ENCODE measurements around the gene RPTOR.

RPTOR gene

DNA sequence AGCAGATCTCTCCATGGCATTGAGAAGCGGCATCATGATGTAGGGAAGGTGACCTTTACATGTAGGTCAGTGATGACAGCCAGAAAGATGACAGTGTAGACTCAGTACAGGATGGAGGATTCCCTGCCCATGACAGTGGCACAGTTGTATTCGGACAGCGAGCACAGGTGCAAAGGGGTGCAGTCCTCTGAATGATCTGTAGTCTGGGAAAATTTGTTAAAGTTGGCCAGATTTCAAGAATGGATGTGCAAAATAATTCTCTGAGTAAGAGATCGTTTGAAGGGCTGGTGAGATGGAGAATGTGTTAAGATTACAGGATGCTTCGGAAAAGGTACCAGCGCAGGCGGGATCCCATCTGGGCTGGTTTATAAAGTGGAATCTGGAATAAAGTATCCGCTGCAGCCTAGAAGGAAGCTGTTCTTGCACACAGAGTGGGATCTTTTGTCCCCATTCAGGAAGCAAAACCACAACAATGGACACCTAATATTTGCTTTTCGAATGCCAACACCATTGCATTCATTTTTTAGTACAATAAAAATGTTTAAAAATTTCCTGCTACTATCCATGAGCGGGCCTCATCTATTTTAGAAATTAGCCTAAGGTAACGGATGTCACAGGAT, 101.2 kb downstream of the RPTOR start:
- DNase-seq (ENCODE audit: low spot score), result no peak

DNA sequence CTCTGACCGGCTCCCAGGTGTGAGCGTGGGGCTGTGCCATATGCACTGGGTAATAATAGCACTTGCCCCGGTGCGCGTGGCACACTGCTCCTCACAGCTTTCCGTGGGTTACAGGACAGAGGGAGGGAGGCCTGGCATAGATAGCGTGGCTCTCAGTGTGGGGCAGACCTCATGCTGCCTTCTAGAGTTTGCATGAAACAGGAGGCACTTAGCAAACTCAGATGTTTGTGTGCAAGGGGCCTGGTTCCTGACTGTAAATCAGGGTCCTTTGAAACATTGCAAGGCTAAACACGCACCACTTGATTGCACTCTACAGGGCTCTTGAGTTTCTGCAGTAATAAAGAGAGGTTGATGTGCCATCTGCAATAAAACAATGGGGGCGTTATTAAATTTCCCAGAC, 101.7 kb downstream of the RPTOR start:
- DNase-seq (ENCODE audit: low spot score), result no peak

DNA sequence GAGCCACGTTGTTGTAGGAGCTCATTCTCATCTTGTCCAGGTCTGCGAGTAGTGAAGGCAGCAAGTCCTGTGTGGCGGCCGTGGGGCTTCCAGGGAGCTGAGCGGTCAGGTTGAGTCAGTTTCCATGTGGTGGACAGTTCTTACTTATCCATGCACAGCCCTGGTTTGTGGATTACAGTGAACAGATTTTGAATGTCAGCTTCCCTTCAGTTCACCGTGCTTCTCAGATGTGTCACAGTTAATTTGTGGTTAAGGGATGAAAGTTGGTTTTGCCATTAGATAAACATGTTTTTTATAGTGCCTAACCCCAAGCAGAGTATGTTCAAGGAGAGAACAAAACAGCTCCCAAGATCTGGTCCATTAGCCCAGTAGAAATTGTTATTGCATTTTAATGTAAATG, 103.1 kb downstream of the RPTOR start:
- peak; percentile 80 for DNase-seq (ENCODE audit: low spot score)

DNA sequence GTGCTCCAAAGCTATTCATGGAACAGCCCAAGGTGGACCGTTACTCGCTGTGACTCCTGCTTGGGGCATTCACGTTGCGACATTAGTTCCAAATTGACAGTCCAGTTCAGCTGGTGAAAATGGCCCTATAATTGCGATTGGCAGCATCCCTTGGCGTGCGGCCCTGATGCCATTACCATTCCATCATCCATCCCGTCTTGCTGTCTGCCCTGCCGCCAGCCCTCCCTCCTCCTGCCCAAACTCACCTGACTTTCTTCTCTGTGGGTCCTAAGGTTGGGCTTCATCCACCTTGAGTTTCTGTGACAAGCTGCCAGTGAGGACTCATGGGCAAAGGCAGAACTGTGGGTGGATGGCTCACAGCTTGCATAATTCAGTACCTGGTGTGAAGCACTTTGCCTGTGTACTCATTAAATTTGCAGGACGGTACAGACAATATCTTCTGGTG, 104.6 kb downstream of the RPTOR start:
- DNase-seq (ENCODE audit: low spot score), result no peak

DNA sequence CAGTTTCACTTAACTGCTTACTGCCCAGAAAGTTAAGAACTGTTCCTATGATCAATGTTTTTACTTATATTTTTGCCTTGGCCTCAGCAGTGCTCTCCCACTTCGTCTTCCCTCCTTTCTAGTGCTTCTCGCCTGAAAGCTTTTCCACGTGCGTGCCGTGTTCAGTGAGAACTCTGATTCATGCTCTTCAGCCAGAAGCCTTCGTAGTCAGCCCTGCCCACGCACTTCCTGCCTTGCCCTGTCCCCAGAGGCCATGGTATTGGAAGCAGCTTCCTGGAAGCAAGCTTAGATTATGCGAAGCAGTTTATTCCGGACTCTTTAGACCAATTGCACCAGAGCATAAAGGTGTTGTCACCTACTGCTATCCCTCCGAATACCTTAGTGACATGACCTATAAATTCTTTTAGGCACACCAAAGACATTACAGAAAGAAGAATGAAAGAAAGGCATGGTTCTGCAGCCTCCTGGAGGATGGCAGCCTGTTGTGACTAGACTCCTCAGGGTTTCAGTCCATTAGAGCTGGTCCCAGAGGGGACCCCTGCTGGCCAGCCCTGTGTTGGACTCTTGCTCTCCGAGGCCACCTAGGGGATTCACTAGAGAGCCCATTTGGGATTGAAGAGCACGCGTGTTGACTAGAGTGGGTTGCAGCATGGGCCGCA, 105.2 kb downstream of the RPTOR start:
- DNase-seq (ENCODE audit: low spot score), result peak; percentile 94

DNA sequence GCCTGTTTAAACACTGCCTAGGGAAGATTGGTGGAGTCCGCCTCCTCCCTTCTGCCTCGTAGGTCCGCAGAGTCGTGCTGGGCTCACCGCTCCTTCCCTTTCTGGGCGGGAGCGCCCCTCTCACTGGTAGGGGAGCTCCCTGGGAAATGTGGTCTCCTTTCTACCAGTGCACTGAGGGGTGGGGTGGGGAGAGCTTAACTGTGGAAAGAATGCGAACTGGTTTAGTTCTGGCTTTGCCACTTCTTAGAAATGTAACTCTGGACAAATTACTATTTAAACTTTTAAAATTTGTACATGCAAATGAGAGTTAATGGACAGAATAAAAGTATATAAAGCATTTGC, 105.7 kb downstream of the RPTOR start:
- DNase-seq (ENCODE audit: low spot score), result no peak

DNA sequence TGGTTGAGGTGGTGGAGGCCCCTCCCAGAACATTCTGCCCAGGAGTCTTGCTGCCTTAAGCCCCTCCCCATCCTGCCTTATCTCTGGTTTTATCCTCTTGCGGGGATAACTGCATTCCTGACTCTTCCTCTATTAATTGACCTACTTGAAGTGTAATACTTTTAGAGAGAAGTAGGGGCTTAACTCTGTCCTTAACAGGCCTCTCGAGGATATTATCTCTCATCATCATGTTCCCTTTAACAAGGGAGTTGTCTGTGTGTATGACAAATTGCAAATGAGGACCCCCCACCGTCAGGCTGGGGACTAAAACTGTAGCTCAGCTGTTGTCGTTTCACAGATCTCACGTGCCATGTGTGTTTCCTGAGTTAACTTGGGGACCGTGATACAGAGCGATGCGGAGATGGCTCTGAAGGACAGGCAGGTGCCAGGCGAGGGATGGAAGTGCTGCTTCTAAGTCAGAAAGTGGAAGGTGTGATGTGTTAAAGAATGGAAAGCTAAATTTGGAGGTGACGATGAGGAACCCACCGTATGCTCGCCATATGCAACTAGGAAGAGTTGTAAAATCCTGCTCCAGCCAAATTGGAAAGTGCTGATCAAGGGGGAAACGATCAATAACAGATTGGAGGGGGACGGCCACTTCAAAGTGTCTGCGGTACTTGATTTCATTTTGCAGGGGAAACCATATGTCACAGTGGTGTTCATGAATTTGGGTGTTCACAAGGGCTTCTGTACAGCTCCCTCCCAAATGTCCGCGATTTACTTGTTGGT, 106.3 kb downstream of the RPTOR start:
- DNase-seq (ENCODE audit: low spot score), result no peak

DNA sequence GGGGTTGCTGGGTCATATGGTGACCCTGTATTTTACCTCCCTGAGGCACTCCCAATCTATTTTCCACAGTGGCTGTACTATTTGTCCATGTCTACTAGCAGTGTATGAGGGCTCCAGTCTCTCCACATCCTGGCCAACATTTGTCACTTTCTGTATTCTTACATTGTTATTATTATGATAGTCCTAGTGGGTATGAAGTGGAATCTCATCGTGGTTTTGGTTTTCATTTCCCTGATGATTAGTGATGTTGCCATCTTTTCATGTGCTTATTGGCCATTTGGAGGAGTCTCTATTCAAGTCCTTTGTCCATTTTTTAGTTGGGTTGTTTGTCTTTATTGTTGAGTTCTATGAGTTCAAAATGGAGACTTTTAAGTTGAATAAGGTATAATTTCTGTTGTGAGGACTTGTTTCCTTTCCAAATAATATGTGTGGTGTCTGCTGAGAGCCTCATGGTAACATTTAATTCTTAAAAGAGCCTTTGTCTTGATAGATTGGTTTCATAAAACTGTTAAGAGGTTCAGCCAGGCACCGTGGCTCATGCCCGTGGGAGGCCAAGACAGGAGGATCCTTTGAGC, 108.2 kb downstream of the RPTOR start:
- DNase-seq (ENCODE audit: low spot score), result no peak

DNA sequence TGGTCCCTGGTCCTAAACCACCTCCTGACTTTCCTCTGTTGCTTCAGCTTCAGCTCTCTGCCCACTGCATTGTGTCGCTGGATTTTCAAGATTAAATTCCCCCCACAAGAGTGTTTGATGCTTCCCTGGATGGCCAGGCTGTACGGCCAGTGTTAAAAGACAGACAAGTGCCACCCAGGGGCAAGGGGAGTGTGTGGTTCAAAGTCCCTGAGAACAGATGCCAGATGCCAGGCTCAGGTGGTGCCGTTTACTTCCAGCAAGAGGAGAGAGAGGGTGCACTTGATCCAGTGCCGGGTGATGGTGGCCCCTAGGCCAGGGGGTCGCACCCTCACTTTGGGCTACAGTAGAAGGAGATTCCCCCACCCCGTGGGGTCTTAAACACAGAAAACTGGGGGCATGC, 109.2 kb downstream of the RPTOR start:
- no peak for DNase-seq (ENCODE audit: low spot score)

DNA sequence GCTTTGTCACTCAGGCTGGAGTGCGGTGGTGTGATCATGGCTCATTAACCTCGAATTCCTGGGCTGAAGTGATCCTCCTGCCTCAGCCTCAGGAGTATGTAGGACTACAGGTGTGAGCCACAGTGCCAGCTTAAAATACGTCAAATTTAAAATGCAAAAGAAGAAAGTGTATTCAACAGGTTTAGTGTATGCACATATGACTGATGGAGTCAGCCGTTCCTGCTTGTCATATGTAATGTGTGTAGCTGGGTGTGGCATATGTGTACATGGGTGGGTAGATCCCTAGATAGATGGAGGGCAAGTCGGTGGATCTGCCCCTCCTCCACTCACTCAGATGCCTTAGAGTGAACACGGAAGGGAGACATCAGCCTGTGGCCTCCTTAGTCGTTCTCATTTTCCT, 111.0 kb downstream of the RPTOR start:
- DNase-seq (ENCODE audit: low spot score), result no peak

DNA sequence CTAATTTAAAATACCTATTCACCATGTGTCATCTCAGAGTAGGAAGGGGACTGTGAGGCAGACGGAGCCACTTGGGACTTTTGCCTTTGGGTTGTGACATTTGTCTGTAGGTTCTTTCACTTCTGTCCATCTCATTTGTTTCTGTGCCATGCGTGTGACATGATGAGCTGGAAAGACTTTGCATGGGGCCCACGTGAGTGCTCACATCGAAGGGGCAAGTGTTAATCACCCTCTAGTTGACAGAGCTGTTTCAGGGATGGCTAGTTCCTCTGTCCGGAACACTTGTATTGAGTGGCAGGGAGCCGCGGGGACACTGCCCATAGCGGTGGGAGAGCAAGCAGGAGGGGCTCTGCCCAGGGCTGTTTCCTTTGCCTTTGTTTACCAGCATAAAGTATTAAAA, 112.0 kb downstream of the RPTOR start:
- no peak for DNase-seq (ENCODE audit: low spot score)

DNA sequence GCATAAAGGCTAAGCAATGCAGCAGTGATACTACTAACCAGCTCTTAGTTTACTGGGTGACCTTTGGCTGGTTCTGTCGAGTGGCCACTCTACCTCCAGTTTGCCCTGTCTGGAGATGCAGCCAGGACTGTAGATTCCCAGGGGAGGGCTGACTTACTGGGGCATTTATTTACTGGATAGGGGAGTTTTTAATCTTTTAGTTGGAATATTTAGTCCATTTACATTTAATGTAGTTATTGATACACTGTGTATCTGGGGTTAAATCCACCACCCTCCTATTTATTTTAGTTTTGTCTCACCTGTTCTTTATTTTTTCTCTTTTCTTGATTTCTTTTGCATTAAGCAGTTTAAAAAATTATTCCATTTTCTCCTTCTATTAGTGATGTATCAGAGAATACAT, 112.9 kb downstream of the RPTOR start:
- DNase-seq (ENCODE audit: low spot score), result no peak

DNA sequence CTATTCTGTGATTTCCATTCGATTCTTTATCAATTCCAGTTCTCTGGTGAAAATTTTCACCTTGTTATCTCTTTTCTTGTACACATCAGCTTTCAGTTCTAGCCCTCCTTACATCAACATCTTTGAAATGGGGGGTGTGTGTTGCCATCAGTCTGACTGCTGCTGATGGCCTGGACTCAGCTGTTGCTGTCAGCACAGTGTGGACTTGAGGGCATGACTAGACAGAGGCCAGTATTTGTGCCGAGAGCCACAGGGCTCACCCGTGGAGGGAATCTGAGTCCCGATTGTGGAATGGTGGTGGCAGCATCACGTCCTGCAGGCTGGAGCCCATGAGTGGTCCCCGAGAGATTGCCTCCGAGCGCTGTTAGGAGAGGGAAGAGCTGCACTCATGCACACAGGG, 114.2 kb downstream of the RPTOR start:
- no peak for DNase-seq (ENCODE audit: low spot score)

DNA sequence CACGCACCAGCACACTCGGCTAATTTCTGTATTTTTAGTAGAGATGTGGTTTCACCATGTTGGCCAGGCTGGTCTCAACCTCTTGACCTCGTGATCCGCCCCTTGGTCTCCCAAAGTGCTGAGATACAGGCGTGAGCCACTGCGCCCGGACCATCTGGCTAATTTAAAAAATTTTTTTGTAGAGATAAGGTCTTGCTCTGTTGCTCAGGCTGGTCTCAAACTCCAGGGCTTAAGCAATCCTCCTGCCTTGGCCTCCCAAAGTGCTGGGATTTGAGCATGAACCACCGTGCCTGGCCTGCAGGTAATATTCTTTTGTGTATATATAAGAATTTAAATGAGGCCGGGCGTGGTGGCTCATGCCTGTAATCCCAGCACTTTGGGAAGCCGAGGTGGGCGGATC, 115.0 kb downstream of the RPTOR start:
- no peak for DNase-seq (ENCODE audit: low spot score)

DNA sequence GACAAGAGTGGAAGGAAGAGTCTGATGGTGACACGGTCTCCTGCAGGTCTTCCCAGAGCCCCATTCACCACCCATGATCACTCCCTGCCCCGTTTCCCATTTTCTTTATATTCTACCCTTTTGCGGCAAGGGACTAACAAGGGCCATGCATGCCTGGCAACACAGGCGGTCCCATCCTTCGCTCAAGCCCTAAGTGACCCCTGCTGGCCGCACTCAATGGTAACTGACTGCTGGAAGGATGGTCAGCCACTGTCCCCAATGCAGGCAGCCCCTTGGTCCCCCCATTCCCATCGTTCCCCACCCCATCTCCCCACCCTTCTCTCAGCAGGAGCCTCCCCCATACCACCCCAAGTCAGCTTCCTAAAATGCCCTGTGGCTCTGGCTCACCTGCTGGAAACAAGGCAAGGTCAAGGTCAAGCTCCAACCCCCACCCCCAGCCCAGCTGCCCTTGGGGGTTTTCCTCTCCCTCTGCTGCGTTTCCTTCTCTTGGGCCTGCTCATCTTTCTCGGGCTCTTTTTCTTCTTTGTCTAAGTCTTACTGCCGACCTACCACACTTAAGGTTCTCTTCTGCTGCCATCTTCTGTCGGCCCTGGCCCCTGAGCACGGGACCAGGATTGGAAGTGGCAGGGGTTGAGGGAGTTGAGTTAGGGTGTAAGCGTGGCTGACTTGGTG, 116.0 kb downstream of the RPTOR start:
- DNase-seq (ENCODE audit: low spot score), result no peak

DNA sequence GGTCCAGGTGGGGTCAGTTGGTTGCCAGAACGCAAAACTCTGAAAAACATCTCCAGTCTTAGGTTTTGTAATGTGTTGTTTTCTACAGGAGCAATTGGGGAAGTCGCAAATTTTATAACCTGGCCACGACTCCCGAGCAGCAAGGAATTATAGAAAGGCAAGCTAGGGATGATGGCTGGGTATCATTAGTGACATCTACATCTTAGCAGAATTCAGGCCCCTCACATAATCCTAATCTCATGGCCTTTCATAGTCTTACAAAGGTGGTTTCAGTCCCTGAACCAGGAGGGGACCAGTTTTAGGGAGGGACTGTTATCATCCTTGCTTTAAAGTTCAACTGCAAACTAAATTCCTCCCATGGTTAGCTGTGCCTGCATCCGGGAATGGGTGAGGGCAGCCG, 117.9 kb downstream of the RPTOR start:
- DNase-seq (ENCODE audit: low spot score), result no peak

DNA sequence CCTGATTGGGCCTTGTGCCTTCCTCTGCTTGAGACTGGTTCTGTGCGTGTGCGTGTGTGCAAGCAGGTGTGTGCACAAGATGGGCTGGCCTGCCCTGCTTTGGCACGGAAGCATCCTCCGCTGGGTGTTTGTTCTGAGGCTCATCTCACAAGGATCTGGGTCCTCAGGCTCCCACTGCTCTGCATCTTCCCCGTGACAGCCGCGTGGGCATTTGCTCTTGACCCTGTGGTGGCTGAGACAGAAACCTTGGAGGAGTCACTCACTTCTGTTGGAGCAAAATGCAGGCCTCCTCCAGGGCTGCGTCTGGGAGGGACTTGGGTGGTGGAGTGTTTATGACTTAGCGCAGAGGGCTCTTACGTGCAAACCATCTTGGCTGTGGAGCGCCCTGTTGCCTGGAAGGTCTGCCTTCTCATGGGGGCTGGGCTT, 119.2 kb downstream of the RPTOR start:
- DNase-seq (ENCODE audit: low spot score), result peak; percentile 77

DNA sequence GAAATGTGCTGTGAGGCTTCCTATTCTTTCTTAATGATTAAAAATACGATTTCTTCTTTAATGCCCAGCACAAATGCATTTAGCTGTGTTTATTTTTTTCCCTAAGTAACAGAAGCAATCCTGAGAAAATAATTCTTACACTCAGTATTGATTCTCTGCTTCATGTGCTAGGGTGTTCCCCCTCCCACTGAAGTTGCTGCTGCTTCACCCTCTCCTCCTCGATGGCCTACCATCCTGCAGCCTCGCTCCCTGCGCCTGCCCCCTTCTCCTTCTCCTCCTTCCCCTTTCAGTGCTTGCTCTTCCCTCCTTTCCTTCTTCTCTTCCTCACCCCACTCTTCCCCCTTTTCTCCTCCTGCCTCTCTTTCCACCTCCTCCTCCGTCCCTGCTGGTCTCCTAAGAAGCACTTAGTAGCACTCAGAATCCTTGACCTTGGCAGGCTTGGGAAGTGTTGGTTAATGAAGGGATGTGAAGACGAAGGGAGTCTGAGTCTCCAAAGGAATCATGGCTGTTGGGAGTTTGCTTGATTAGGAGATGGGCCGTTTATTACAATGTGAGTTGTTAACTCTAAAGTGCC, 119.7 kb downstream of the RPTOR start:
- DNase-seq (ENCODE audit: low spot score), result no peak

DNA sequence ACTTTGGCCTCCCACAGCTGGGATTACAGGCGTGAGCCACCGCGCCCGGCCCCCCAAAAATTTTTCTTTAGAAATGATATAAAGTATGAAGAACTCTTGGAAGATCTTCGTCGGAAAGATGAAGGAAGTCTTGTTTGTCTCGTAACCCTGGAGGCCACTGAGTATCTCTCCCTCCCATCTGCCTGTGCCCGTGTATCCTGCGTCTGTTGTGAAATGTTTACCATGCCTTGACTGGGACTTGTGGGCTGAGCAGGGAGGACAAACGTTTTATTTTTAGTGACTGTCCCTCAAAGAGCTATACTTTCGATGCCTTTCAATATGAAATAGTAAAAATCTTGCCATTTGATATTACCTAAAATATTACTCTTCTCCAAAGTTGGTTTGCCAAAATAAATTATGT, 121.2 kb downstream of the RPTOR start:
- DNase-seq (ENCODE audit: low spot score), result no peak

DNA sequence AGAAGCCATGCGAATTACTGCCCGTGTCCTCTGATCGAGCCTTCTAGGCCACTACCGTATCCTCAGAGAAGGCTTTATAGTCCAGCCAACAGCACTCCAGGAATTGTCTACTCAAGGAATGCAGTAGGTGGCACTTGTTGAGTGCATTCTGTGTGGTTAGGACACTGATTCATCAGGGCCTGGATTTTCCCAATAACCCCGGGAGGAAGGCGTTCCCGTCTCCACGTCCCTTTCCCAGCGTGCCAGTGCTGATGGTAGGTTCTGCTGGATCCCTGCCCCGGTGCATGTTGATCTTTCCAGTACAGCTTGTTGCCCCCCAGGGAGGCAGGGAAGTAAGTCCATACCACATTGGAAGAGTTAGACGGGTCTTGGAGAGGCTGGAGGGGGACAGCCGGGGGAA, 122.2 kb downstream of the RPTOR start:
- no peak for DNase-seq (ENCODE audit: low spot score)

DNA sequence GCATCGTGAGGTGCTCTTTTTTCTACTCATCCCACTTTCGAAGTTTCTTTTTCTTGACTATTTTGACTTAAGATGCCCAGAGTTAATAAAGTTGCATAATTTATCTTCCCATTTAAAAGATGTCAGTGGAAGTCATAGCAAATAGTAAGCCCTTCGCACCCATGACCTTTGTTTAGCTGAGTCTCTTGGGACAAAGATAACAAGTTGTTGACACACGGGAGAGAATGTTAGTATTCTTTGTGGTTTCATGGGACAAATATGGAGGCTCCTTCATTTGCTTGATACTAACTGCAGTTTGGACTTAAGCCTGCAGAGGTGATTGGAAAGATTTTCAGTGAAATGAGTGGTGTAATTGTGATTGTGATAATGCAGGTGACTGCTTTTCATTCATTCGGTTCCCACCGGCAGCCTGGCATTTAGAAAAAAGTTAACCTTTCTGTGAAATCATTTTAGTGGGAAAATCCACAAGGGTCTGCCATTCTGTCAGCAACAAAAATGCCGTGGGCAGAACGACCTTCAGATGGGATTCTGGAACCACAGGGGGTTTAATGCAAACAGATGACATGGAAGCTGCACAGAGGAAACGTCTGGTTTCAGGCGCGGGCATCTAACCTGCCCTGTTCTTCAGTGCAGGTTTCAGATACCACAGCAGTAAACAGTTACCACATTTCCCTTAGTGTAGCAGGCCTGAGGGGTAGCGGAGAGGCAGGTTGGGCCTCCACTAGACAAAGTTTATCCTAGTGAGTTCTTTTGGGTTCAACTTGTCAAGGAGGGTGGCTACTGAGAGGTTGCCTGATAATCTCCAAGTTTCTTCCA, 123.0 kb downstream of the RPTOR start:
- no peak for DNase-seq (ENCODE audit: low spot score)
